Endodermal cell (in vitro differentiated cells): ENCODE data around the gene CST1. TPM values are rescaled to one million over a fixed set of nuclear protein-coding genes. Genes with fewer than 3 reads are reported as not detected.
A peak's percentile ranks its signal among the peaks of the same experiment; 100 is the strongest.

Experiments used
- DNase-seq: peaks from one replicate; pipeline ENCODE4 v3.0.0-alpha.2; 2017
- H3K27ac ChIP-seq: 2 replicates; pipeline ENCODE4 v1.5.1; 2013; ENCODE audit warnings: mild to moderate bottlenecking, low read depth, low read length, moderate library complexity
- H3K27me3 ChIP-seq: 2 replicates; pipeline ENCODE4 v1.6.1; 2013; ENCODE audit warnings: mild to moderate bottlenecking, low read length, moderate library complexity; ENCODE audit not compliant: insufficient read depth, control insufficient read depth, poor library complexity, severe bottlenecking
- H3K36me3 ChIP-seq: 2 replicates; pipeline ENCODE4 v1.7.0; 2013; ENCODE audit warnings: mild to moderate bottlenecking, low read length, moderate library complexity; ENCODE audit not compliant: control insufficient read depth, insufficient read depth
- H3K4me1 ChIP-seq: one replicate; pipeline ENCODE4 v1.7.0; 2013; ENCODE audit warnings: low read length; ENCODE audit not compliant: control insufficient read depth, insufficient read depth
- H3K4me3 ChIP-seq: 2 replicates; pipeline ENCODE4 v1.5.1; 2013; ENCODE audit warnings: mild to moderate bottlenecking, low read length, moderate library complexity
- H3K9ac ChIP-seq: 2 replicates; pipeline ENCODE4 v1.6.1; 2013; ENCODE audit warnings: mild to moderate bottlenecking, low read length, moderate library complexity; ENCODE audit not compliant: poor library complexity, severe bottlenecking; ENCODE audit errors: extremely low read depth
- H3K9me3 ChIP-seq: 2 replicates; pipeline ENCODE4 v1.6.1; 2013; ENCODE audit warnings: mild to moderate bottlenecking, low read length, moderate library complexity; ENCODE audit not compliant: control insufficient read depth
- H3K27ac Mint-ChIP-seq: 2 replicates; pipeline ENCODE4 v1.8.0; 2020; ENCODE audit warnings: mixed read lengths
- H3K27me3 Mint-ChIP-seq: 2 replicates; pipeline ENCODE4 v1.8.0; 2021; ENCODE audit warnings: mild to moderate bottlenecking, mixed read lengths; ENCODE audit not compliant: insufficient read depth
- H3K36me3 Mint-ChIP-seq: 2 replicates; pipeline ENCODE4 v1.8.0; 2020; ENCODE audit warnings: low read depth, mixed read lengths
- H3K4me1 Mint-ChIP-seq: 2 replicates; pipeline ENCODE4 v1.8.0; 2020; ENCODE audit warnings: mixed read lengths
- H3K4me3 Mint-ChIP-seq: 2 replicates; pipeline ENCODE4 v1.8.0; 2020; ENCODE audit warnings: mild to moderate bottlenecking, moderate library complexity, mixed read lengths
- H3K9me3 Mint-ChIP-seq: 2 replicates; pipeline ENCODE4 v1.8.0; 2020; ENCODE audit warnings: mild to moderate bottlenecking, mixed read lengths
- CTCF ChIP-seq: fragments of 200-600 bp; sonication (generic); conservative IDR thresholded peaks from 2 replicates; pipeline ENCODE4 v1.5.0; 2021; ENCODE audit warnings: antibody characterized with exemption, mild to moderate bottlenecking
- WGBS, 2 experiments: methylation state at CpG; one replicate each; pipeline versions ENCODE4 v1.1.5 to v1.1.7; 2013; ENCODE audit warnings: missing lambda C conversion rate in 2 of 2, mixed read lengths in 1 of 2; ENCODE audit not compliant: insufficient coverage in 1 of 2, insufficient read length in 1 of 2; 5-methylcytosine and 5-hydroxymethylcytosine counted together
- total RNA-seq, 2 donors: library from RNA; stranded (reverse); fragmentation: NEBNext Ultra II Directional in 1 of 2; extraction: Animal tissue kit (Norgen Biotek cat#: 25700) in 1 of 2; gene quantifications; 2 replicates in 1 of 2; 3 replicates in 1 of 2; pipeline ENCODE4 v1.2.1, GENCODE V29; 2021

Gene CST1
- total RNA-seq, 2 donors from 2014 or later: 123 to 1,051 TPM

GRCh38 chr20:23774081-23774480, 23.3 kb upstream of the CST1 start:
- peak; percentile 31 for DNase-seq
- Mint-ChIP-seq H3K36me3 (no peaks in the 10 kb centered on the region), H3K27me3 (peaks cover 25% of the 10 kb centered on the region), H3K9me3 (no peaks in the 10 kb centered on the region), H3K4me3 (no peak overlapping the region), H3K4me1 (peaks cover 22% of the 10 kb centered on the region), H3K27ac (no peak overlapping the region)
- H3K27ac ChIP-seq: no peak overlapping the region
- H3K9me3 ChIP-seq: no peaks in the 10 kb centered on the region
- no peaks in the 10 kb centered on the region for H3K27me3 ChIP-seq
- TF ChIP-seq CTCF: no peak
- WGBS, 2 experiments: 95 to 96% methylated on average over 7 of the region's 7 CpGs
- H3K9ac ChIP-seq: no peak overlapping the region
- no peak overlapping the region for H3K4me3 ChIP-seq
- H3K4me1 ChIP-seq: no peaks in the 10 kb centered on the region
- H3K36me3 ChIP-seq: no peaks in the 10 kb centered on the region

GRCh38 chr20:23773579-23773978, 22.8 kb upstream of the CST1 start:
- no peak for DNase-seq
- Mint-ChIP-seq H3K36me3 (no peaks in the 10 kb centered on the region), H3K27ac (no peak overlapping the region), H3K4me1 (peaks cover 22% of the 10 kb centered on the region), H3K27me3 (peaks cover 27% of the 10 kb centered on the region), H3K9me3 (no peaks in the 10 kb centered on the region), H3K4me3 (no peak overlapping the region)
- H3K9ac ChIP-seq: no peak overlapping the region
- H3K4me3 ChIP-seq: no peak overlapping the region
- no peaks in the 10 kb centered on the region for H3K4me1 ChIP-seq
- H3K27ac ChIP-seq: no peak overlapping the region
- TF ChIP-seq CTCF: no peak
- 91 to 96% methylated on average over 3 to 4 of the region's 4 CpGs for WGBS, 2 experiments
- H3K27me3 ChIP-seq: no peaks in the 10 kb centered on the region
- H3K9me3 ChIP-seq: no peaks in the 10 kb centered on the region
- H3K36me3 ChIP-seq: no peaks in the 10 kb centered on the region

- 95 to 97% methylated on average over 5 to 8 of the region's 8 CpGs for WGBS, 2 experiments
- no peak for TF ChIP-seq CTCF
- no peak overlapping the region for H3K4me3 ChIP-seq
- no peak overlapping the region for H3K4me3 Mint-ChIP-seq
- no peak overlapping the region for H3K27ac Mint-ChIP-seq
- peaks cover 27% of the 10 kb centered on the region for H3K27me3 Mint-ChIP-seq
- no peaks in the 10 kb centered on the region for H3K36me3 Mint-ChIP-seq
- H3K27me3 ChIP-seq: no peaks in the 10 kb centered on the region
- no peaks in the 10 kb centered on the region for H3K9me3 Mint-ChIP-seq
- H3K9ac ChIP-seq: no peak overlapping the region
- H3K4me1 ChIP-seq: no peaks in the 10 kb centered on the region
- no peaks in the 10 kb centered on the region for H3K9me3 ChIP-seq
- DNase-seq: peak; percentile 33
- no peak overlapping the region for H3K27ac ChIP-seq
- peaks cover 22% of the 10 kb centered on the region for H3K4me1 Mint-ChIP-seq
- no peaks in the 10 kb centered on the region for H3K36me3 ChIP-seq
These were observed 22.4 kb upstream of the CST1 start for GRCh38 chr20:23773127-23773526.
